HG03139 (cell line): ENCODE measurements around the gene MSI2.

Experiments used
- ATAC-seq: cut with Tn5 transposase; IDR thresholded peaks from one replicate; pipeline ENCODE4 v1.9.1; 2021; ENCODE audit not compliant: unreplicated experiment

The MSI2 gene

DNA sequence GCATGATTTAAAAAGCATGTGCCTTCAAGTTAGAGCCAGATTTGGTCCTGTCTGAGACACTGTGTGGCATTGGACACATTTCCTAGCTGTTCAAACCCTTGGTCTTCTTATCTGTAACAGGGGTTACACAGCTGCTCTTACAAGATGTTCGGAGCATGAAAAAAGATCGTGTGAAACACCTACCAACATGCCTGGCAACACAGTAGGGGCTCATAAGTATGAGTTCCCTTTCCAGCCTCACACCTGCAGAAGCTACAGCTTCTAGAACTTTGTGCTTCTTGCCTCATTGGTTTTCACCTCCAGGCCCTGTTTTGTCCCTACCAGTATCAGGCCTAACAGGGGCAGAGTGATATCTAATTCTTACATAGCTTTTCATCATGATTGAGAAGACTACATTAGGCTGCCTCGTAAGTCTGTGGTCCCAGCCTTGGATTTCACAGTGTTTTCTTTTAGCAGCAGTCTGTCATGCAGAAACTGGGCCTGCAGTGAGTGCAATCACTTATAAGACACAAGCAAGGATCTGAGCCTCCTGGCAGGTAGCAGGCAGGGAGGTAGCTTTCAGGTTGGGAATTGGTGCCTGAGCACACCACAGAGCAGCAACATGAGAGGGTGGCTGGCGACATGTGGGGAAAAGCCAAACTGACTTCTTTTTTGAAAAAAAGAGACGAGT, 410.0 kb downstream of the MSI2 start:
- ATAC-seq = no peak

DNA sequence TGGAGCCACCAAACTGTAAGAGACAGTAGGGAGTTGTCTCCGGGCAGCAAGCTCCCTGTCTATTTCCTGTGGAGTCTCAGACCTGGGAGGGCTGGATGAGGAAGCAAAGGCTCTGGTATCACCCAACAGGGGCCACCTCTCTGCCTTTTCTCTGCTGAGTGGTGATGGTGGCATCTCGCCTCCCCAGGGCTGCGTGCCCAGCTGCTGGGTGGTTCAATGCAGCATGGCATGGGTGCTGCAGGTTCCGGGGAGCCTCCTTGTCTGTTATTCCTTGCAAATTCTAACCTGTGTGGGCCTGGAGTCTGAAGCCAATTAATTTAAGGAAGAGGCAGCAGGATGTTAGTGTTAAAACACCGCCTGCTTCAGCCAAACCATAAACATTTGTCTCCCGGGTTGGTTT, 410.6 kb downstream of the MSI2 start:
- no peak for ATAC-seq

DNA sequence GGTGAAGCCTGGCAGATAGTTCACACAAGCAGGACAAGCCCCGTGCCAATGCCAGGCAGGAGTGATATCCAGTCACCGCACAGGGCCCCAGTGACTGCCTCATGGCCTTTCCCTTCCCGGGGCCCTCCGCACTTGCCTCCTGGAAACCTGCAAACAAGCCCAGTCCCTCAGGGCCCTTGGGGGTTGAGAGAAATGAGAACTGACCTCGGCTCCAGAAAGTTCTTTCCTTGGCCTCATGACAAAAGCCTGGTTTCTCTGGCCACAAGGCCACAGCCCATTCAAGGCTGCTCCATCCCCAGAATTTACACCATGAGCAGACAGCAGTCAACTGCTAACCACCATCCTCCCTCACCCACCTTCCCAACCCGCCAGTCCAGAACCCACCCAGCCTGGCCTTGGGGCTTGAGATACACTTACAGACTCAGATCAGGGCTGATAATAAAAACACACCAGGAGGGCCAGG, 411.2 kb downstream of the MSI2 start:
- no peak for ATAC-seq

GRCh38 chr17:57668332-57668731, 412.0 kb downstream of the MSI2 start:
- ATAC-seq = no peak

DNA sequence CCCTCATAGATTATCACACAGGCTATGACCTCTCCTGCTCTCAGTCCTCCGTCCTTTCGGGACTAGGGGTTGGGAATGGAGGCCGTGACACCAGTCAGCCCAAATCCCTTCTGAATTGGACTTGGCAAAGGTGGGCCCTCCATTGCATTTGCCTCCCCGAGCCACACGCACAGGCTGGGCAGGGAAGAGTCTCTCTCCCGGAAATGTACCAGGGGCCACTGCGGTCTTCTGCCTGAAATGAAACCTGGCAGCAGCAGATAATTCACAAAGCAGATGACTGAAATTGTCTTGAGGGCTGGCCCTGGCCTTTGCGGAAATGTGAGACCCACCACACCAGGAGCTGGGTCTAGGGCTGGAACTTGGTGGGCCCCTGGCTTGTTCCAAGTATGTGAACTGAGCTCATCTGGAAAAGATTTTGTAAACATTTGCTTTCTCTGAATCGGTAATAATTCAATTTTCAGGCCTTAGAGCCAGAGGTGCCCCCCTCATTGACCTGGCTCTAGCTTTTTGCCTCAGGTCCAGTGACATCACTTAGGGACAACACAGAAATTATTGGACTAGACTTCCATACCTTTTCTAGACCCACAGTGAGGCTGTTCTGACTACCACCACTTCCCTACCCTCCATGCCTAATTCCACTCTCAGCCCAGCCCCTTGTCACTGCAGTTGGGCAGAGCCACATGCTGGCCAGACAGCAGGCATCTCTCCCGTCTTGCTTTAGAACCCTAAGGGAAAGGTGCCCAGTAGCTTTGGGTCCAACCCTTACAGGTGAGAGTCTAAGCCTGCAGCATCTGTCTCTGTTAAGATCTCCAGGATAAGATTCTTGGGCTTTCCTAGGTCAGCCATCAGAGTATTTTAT, 413.6 kb downstream of the MSI2 start:
- ATAC-seq = no peak

GRCh38 chr17:57670769-57671569, 414.6 kb downstream of the MSI2 start:
- ATAC-seq = no peak

DNA sequence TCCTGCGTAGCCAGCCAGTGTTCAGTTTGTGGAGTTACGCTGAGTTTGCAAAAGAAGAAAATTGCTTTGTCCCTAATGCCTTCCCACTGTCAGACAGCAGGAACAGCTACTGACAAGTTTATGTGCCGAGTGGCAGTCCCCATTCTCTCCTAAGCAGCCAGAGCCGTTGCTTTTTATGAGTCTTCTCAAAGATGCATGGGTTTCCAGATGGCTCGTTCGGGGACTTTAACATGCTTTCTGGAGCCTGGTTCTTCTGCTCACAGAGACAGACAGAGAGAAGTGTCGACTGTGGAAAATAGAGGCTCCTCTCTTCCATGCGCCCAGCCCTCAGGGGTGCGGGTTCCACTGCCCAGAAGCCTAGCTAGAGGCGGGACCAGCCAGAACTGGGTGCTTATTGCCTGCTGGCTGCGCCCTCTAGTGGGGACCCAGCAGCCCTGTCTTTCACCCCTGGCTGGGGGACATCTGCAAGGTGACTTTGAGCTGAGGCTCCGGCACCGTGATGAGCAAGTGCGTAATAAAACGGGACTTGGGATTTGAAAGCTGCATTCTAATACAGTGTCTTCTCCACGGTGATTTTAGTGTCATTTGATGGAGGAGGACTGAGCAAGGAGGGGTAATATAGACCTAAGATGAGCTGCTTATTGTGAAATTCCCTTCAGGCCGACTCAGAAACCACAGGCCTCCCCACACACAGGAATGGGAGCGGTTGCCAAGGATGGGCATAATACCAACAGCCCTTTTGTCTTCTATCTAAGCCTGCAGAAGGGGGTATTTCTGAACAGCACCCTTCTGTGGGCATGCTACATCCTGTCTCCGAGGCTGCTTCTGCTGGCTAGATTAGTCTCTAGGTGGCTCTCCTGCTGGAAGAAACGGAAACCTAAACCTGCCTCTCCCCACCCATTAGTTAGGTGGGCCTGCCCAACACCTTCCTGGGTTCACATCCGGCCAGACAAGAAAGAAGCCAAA, 415.6 kb downstream of the MSI2 start:
- peak; percentile 66 for ATAC-seq

DNA sequence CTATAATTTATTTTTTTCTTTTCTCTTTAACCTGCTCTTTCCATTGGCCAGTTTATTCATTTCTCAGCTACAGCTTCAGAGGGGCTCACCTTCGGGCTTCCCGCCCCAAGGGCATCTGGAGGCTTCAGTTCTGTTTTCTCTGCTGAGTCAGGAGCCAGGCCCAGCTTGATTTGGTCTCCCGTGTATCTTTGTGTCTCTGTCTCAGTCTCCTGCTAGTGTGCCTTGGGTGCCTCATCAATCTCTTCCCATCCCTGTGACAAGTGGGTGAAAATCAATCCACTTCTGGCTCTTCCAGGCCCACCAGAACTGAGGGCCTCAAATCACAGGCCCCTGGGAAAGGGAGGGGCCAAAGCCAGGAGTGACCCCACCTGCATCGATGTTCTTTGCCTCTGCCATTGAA, 416.6 kb downstream of the MSI2 start:
- ATAC-seq = no peak

DNA sequence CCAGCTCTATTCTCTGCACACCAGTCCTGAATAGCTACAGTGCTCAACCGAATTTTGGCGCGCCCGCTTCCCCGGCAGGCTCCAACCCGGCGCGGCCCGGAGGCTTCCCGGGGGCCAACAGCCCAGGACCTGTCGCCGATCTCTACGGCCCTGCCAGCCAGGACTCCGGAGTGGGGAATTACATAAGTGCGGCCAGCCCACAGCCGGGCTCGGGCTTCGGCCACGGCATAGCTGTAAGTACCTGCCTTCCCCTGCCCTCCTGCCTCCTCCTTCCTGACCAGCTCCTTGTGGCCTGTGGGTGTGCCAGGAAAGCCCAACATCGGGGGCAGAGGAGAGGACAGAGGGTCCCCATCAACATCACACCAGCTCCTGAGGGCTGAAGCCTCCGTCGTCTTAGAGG, 418.6 kb downstream of the MSI2 start:
- no peak for ATAC-seq

- ATAC-seq = no peak
Measured at GRCh38 chr17:57675427-57676387, 419.4 kb downstream of the MSI2 start.

GRCh38 chr17:57676543-57676942, 420.2 kb downstream of the MSI2 start:
- no peak for ATAC-seq

- ATAC-seq = no peak
Measured at GRCh38 chr17:57677301-57677700, 421.0 kb downstream of the MSI2 start.

DNA sequence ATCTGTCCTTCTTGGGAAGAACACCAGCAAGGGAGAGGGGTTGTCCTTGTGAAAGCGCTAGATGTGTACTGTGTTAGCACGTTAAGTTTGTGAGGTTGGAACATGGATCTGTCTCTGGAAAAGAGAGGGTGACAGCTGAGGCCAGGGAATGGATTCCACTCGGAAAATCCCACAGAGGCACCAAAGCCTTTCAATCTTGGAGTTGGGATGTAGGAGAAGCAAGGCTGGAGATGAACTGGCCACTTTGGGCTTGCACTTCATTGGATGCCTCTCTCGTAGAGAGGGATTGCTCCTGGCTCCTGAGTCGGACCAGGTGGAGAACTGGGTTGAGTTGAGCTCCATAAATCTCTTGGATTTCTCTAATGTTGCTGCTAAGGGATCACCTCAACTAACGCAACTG, 421.5 kb downstream of the MSI2 start:
- no peak for ATAC-seq

GRCh38 chr17:57678393-57678792, 422.1 kb downstream of the MSI2 start:
- no peak for ATAC-seq

DNA sequence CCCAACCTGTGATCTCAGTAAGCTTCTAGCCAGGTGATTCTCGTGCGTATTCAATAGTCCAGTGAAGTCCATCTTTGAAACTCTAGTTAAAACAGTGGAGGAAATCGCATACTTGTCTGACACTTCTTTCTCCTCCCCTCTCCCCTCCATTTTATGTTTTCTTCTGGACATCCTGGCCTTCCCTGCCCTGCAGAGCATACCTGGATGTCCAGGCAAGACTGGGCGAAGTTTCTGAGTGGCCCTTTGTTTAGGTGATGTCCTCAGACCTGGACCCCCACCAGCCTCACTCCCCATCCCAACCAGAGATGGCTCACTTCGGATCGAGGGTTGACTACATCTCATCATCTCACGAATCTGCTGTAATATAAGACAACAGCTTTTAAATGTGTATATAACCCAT, 423.0 kb downstream of the MSI2 start:
- no peak for ATAC-seq

GRCh38 chr17:57679906-57680695, 423.8 kb downstream of the MSI2 start:
- no peak for ATAC-seq

DNA sequence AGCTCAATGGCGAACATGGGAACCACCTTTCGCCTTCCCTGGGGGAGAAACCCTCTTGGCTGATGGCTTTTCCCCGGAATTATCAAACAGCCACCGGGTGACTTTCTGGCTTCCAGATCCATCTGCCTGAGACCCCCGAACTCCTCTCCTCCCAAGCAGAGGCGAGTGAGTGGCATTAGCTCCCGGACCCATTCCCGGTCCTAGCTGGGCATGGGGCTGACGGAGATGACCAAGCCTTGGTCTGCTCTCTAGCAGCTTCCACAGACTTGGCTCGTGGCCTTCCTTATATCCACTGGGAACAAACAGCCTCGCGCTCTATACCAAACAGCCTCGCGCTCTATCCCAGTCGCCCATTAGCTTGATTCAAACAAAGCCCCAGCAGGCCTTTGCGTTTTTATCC, 426.4 kb downstream of the MSI2 start:
- ATAC-seq = no peak

GRCh38 chr17:57684711-57685498, 428.6 kb downstream of the MSI2 start:
- ATAC-seq = no peak
